Metanephros (tissue), 2 donors: ENCODE measurements around the gene UFSP2. TPM values are rescaled to one million over a fixed set of nuclear protein-coding genes. Genes with fewer than 3 reads are reported as not detected.

Experiments
- small RNA-seq: library from RNA; depleted of rRNA; stranded (forward); fragments of <200 nt; gene quantifications from one replicate; pipeline ENCODE3, GENCODE V24; 2014; ENCODE audit warnings: low replicate concordance
- total RNA-seq: library from RNA; depleted of rRNA; stranded (reverse); fragments of >200 nt; gene quantifications from one replicate; pipeline ENCODE4 v1.2.3, GENCODE V29; 2014

Gene UFSP2
- total RNA-seq = 55.5 TPM

DNA sequence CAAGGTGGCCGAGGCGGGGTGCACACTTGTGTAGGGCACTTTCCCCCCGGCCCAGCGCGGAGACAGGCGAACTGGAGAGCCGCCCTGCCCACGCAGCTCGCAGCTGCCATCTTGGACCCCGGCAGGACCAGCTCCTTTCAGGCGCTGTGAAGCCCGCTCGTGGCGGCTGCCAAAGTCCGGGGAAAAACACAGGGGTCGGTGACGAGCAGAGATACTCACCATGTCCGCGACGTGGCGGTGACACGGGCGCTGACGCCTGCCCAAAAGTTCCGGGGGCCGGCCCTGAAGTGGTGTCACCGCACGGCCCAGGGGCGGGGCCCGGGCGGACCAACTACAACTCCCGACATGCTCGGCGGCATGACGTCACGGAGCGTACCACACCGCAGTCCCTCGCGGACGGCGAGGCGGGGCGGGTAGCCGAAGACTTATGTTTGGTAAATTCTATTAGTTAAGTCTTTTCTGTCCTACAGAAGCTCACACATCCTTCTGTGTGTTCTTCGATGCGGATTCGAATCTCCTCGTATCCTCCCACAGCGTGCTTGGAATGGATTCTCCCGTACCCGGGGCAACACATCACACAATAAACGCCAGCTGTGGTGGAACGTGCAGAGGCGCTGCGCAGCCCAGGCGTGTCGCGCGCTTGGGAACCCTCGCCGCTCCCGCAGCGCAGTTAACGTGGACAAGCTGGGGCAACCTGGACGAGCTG is at the start of gene UFSP2:
Gene UFSP2 (minus strand): TSS at position 318 of the 706 bp plus-strand sequence. CDS start 96 bp downstream, at position 222.

GRCh38 chr4:185471235-185472102 is 45.7 kb upstream of the UFSP2 start, which contains the start of gene CCDC110:
TSS of gene CCDC110 (minus strand) at chr4:185471733. CDS start at chr4:185471683, 50 bp downstream.

DNA sequence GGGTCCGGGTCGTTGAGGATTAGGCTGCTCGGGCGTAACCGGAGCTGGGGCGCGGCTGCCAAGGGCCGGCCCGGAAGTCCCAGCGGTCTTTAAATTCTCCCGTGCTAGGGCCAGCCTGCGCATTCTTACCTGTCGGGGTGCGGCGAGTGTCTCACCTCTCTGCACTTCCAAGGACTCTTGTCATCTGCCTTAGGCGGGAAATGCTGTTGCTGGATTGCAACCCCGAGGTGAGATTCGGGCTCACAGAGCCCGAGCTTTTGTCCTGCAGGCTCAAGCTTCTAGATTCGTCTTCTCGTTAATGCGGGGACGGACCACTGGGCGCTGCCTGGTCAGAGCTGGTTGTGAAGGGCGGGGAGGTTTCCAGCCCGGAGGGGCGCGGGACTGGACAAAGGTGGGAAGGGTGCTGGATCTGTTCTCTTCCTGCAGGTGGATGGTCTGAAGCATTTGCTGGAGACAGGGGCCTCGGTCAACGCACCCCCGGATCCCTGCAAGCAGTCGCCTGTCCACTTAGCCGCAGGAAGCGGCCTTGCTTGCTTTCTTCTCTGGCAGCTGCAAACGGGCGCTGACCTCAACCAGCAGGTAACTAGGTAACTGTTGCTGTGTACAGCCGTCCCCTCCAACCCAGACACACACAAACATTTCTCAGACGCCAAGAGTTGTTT is 28.9 kb downstream of the UFSP2 start, which contains the start of gene ANKRD37:
Gene ANKRD37 (plus strand): TSS at position 118 of the 662 bp plus-strand sequence. CDS start 83 bp downstream, at position 201.

GRCh38 chr4:185395238-185395955 is 30.4 kb downstream of the UFSP2 start, which contains the start of gene LRP2BP:
TSS of gene LRP2BP (minus strand) at chr4:185395924. CDS start at chr4:185378186, 17,738 bp downstream.

Small RNA genes within 50 kb of the gene (small RNA-seq; reads per million reads assigned to genes)
- gene RF00019 = not detected

Other genes starting within 250 kb of the UFSP2 start
- gene CFAP97, start 222.0 kb downstream of the UFSP2 start, total RNA-seq = 28.8 TPM
- gene SNX25, start 216.4 kb downstream of the UFSP2 start, total RNA-seq = 17.7 TPM
- 3.2 TPM for gene LRP2BP, start 30.0 kb downstream of the UFSP2 start, total RNA-seq
- 22.2 TPM for gene ANKRD37, start 29.1 kb downstream of the UFSP2 start, total RNA-seq
- gene CCDC110, start 45.8 kb upstream of the UFSP2 start, total RNA-seq = 2.1 TPM
- 82.4 TPM for gene PDLIM3, start 109.5 kb upstream of the UFSP2 start, total RNA-seq